GM10266 (cell line): ENCODE data around the gene AMFR.
A peak's percentile ranks its signal among the peaks of the same experiment; 100 is the strongest.

Source experiments
- DNase-seq: peaks from one replicate; pipeline ENCODE4 v3.0.0; 2012; ENCODE audit errors: extremely low spot score
- TF ChIP-seq, protein P1 (sequence below): IDR thresholded peaks from 2 replicates; pipeline ENCODE4 v1.5.1; 2012; ENCODE audit warnings: mild to moderate bottlenecking, low read depth; ENCODE audit not compliant: control insufficient read depth, insufficient read depth; ENCODE audit errors: missing control alignments

The AMFR gene

DNA sequence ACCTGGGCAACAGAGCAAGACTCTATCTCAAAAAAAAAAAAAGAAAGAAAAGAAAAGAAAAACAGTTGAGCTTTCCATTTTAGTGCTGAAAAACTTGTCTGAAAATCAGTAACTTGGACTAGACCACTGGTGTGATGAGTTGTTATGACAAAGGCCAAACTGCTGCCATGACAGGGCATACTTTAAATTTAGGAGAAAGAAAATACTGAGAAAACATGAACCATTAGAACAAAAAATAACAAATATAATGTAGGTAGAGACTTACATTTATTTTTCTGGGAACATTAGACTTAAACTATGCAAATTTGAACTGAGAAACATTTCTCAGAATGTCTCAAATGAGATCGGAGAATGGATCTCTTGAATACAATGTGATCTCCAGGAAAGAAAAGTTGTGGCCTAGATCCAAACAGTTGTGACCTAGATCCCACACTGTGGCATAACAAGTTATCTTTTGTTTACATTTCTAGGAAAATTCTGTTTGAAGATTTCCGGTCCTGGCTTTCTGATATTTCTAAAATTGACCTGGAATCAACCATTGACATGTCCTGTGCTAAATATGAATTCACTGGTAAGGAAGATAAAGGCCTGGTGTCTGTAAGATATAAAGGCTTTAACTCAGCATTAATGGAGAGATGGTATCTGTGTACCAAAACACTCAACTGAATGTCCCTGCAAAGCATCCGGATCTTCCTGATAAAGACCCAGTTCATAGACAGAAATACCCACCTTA lies 36.9 kb upstream of the AMFR start:
- no peak for DNase-seq
- TF ChIP-seq, protein P1, sequence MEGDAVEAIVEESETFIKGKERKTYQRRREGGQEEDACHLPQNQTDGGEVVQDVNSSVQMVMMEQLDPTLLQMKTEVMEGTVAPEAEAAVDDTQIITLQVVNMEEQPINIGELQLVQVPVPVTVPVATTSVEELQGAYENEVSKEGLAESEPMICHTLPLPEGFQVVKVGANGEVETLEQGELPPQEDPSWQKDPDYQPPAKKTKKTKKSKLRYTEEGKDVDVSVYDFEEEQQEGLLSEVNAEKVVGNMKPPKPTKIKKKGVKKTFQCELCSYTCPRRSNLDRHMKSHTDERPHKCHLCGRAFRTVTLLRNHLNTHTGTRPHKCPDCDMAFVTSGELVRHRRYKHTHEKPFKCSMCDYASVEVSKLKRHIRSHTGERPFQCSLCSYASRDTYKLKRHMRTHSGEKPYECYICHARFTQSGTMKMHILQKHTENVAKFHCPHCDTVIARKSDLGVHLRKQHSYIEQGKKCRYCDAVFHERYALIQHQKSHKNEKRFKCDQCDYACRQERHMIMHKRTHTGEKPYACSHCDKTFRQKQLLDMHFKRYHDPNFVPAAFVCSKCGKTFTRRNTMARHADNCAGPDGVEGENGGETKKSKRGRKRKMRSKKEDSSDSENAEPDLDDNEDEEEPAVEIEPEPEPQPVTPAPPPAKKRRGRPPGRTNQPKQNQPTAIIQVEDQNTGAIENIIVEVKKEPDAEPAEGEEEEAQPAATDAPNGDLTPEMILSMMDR, result no peak

DNA sequence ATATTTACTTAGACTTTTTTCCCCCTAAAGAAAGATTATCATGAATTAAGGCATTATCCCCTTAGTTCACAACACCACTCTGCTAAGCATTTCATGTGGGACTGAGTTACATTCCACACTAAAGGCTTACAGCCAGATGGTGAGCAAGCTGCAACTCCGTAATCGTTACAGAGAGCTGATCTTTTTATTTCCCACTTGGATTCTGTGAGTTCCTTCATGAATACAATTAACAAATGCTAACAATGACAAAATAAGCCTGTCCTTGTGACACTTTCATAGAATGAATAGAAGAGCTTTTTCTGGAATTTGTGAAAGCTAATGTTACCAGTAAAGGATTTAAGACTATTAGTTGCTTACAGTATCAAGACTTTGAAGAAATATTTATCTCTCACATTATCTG lies 34.8 kb upstream of the AMFR start:
- DNase-seq, result no peak
- TF ChIP-seq, protein P1, result no peak

DNA sequence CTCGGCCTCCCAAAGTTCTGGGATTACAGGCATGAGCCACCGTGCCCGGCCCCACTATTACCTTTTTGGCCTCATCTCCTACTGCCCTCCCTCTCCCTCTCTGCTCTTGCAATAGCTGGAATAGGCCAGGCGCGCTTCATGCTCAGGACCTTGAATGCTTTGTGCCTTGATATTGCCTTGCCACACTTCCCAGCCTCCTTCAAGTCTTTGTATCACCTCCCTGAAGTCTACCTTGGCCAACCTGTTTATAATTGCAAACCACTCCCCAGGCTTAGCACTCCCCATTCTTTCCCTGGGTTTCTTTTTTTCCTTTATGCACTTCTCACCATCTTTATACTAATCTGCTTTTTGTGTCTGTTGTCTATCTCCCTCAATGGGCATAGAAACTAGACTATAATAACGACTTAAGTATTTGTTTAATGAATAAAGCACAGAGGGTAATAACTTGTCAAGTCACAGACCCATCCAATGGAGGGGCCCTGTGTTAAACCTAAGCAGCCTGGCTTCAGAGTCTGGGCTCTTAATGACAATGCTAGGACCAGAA lies 32.7 kb upstream of the AMFR start:
- no peak for DNase-seq

DNA sequence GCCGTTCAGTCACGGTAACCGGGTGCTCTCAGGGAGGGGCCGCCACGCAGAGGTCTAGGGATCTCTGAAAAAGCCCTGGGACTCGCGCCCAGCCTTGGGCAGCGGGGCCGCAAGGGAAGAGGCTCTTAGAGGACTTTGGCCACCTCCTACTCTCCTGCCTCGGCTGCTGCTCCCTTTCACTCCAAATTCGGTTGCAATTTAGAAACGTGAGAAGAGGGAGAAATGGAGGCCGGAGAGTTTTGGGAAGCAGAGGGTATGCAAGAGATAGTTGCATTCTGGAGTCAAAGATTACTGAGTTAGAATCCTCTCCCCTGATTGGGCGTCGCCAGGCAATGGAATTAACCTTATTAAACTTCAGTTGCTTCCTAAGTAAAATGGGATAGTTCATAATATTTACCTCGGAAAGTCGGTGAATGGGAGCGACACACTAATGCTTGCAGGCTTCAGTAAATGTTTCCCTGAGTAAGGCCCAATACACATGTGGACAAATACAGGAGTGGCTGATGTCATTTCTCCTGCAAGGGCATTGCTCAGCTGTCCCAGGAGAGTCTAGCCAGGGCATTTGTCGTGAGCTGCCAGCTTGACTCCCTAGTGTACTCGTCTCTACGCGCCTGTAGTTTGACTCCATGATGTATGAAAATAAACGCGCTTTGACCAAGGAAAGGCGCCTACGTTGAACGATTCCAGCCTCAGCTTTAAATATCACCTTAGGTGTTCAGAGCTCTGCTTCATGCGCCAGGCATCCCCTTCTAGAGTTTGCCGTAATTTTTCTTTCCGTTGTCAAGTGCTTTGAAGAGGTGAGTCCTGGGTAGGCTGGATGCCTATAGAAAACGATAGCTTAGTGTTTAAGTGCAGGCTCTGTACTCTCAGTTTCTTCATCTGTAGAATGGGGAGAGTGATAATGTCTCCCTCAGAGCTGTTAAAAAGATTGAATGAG lies 26.7 kb upstream of the AMFR start:
- DNase-seq, result peak; percentile 42
- TF ChIP-seq, protein P1, result no peak

More for the DNA sequence above, 32.7 kb upstream of the AMFR start:
- TF ChIP-seq, protein P1, result no peak

DNA sequence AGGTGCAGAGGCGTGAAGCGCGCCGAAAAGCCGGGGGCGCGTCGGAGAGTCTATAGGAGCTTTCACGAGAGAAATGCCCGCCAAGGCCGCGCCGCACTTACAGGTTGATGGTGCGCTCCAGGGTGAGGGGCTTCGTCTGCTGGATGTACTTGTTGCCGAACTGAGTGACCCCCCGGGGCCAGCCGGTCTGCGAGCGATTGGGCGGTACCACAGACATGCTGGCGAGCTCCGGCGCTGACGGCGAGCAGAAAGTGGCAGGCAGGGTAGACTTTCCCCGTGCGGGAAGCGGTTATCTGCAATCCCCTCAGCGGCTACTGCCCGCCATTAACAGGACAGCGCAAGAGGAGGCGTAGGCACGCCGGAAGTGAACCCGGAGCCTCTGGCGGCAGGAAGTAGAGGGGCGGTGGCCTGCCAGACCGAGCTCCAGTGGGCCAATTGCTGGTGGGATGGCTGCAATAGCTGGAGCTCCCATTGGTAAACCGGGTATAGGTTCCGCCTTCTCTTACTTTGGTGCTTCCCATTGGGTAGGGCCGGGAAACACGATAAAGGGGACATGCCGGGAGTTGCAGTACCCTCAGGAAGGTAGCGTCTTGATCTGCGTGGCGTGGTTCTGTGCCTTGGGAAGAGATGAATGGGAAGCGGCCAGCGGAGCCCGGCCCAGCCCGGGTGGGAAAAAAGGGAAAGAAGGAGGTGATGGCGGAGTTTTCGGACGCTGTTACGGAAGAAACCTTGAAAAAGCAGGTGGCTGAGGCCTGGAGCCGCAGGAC lies 25.8 kb upstream of the AMFR start, which contains the start of the genes NUDT21 and OGFOD1:
Gene NUDT21 (minus strand): TSS at position 347 of the 767 bp plus-strand sequence. CDS start 130 bp downstream, at position 217.
Gene OGFOD1 (plus strand): TSS at position 569 of the 767 bp plus-strand sequence. CDS start 59 bp downstream, at position 628.
- TF ChIP-seq, protein P1, result no peak
- peak; percentile 95 for DNase-seq

DNA sequence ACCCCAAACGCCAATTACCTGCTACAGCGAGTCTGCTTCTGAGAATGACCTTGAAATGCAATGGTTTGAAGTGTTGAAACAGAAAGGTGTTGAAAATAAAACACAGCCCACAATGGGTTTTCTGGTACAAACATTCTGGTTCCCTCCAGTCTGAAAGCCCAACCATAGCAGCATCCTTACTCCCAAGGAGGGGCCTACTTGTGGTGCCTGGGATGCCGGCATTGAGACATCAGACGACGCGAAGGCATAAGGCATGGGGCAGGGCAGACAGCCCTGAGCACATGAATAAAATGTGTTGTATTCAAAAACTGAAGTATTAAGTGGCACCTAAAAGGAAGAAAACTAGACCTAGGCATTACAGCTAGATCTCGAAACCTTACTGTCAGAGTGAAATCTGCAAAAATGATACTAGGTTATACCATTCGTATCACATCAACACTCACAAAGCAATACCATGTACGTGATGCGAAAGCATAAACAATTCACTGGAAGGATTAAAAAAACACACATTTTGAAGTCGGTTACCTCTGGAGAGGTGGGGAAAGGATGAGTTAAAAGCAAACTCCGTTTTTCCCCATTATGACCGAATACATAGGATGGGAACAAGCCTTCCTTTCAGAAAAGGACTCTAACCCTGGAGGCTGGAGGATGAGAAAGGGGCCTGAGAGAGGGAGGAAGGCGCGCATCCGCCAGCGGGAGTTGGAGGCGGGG lies 25.1 kb upstream of the AMFR start:
- TF ChIP-seq, protein P1, result no peak
- DNase-seq, result no peak
